ENCODE measurements around the gene SUPT5H.

SUPT5H gene

GRCh38 chr19:39515551-39516191, 70.3 kb downstream of the SUPT5H start:
- Histone ChIP-seq H3K9me3 (ENCODE audit: control insufficient read depth, low read length) (no peaks in the 10 kb centered on the region), H3K4me1 (ENCODE audit: control insufficient read depth, insufficient read depth, low read length, poor library complexity, severe bottlenecking) (peaks cover 5% of the 10 kb centered on the region), H3K36me3 (ENCODE audit: control insufficient read depth, insufficient read depth, low read length) (no peaks in the 10 kb centered on the region), H3K4me3 (ENCODE audit: extremely low read depth, insufficient read depth, low read length, poor library complexity, severe bottlenecking) (peak overlapping the region; percentile 53), H3K27ac (ENCODE audit: low read depth, low read length, severe bottlenecking) (no peak overlapping the region)
- WGBS, 2 experiments (ENCODE audit: insufficient coverage in 2 of 2): 2 to 4% methylated on average over 20 to 32 of the region's 44 CpGs

DNA sequence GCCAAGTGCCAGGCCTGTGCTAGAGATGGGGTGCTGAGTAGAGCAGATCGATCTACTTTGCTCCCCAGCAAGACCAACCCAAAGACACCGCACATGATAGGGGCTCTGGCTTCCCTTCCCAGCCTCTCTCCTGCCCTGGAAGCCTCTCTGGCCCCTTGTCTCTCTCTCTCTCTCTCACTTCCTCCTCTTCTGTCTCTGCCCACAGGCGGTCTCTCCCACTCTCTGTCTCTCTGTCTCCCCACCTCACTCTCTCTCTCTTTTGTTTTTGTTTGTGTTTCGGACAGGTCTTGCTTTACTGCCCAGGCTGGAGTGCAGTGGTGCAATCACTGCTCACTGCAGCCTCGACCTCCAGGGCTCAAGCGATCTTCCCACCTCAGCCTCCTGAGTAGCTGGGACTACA, 70.9 kb downstream of the SUPT5H start:
- 66 to 73% methylated on average over 5 to 6 of the region's 6 CpGs for WGBS, 2 experiments (ENCODE audit: insufficient coverage in 2 of 2)
- peak overlapping the region; percentile 53 for H3K4me3 ChIP-seq (ENCODE audit: extremely low read depth, insufficient read depth, low read length, poor library complexity, severe bottlenecking)

DNA sequence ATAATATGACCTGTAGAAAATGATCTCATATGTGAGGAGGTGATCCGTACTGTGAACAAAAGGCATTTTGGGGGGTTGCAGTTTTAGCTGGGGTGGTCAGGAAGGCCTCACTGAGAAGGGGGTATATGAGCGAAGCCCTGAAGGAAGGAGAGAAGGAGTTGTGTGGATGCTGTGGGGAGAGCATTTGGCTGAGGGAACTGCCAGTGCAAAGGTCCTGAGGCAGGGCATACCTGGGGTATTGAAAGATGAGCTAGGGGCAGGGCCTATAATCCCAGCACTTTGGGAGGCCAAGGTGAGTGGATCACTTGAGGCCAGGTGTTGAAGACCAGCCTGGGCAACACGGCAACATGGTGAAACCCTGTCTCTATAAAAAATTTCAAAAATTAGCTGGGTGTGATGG, 72.0 kb downstream of the SUPT5H start:
- Histone ChIP-seq H3K36me3 (ENCODE audit: control insufficient read depth, insufficient read depth, low read length) (no peaks in the 10 kb centered on the region), H3K27ac (ENCODE audit: low read depth, low read length, severe bottlenecking) (no peak overlapping the region), H3K4me1 (ENCODE audit: control insufficient read depth, insufficient read depth, low read length, poor library complexity, severe bottlenecking) (peaks cover 5% of the 10 kb centered on the region), H3K4me3 (ENCODE audit: extremely low read depth, insufficient read depth, low read length, poor library complexity, severe bottlenecking) (no peak overlapping the region), H3K9me3 (ENCODE audit: control insufficient read depth, low read length) (no peaks in the 10 kb centered on the region)
- 63 to 81% methylated on average over 2 to 3 of the region's 3 CpGs for WGBS, 2 experiments (ENCODE audit: insufficient coverage in 2 of 2)

More for the DNA sequence above, 70.9 kb downstream of the SUPT5H start:
- H3K4me1 ChIP-seq (ENCODE audit: control insufficient read depth, insufficient read depth, low read length, poor library complexity, severe bottlenecking): peaks cover 5% of the 10 kb centered on the region
- H3K36me3 ChIP-seq (ENCODE audit: control insufficient read depth, insufficient read depth, low read length): no peaks in the 10 kb centered on the region
- no peaks in the 10 kb centered on the region for H3K9me3 ChIP-seq (ENCODE audit: control insufficient read depth, low read length)
- no peak overlapping the region for H3K27ac ChIP-seq (ENCODE audit: low read depth, low read length, severe bottlenecking)

- no peaks in the 10 kb centered on the region for H3K36me3 ChIP-seq (ENCODE audit: control insufficient read depth, insufficient read depth, low read length)
- H3K9me3 ChIP-seq (ENCODE audit: control insufficient read depth, low read length): no peaks in the 10 kb centered on the region
- 55% methylated on average over 3 of the region's 5 CpGs; no CpG with 5 or more reads in 1 of the 2 experiments for WGBS, 2 experiments (ENCODE audit: insufficient coverage in 2 of 2)
- H3K4me1 ChIP-seq (ENCODE audit: control insufficient read depth, insufficient read depth, low read length, poor library complexity, severe bottlenecking): peaks cover 5% of the 10 kb centered on the region
- H3K27ac ChIP-seq (ENCODE audit: low read depth, low read length, severe bottlenecking): peak overlapping the region; percentile 2
- H3K4me3 ChIP-seq (ENCODE audit: extremely low read depth, insufficient read depth, low read length, poor library complexity, severe bottlenecking): no peak overlapping the region
These were observed 73.1 kb downstream of the SUPT5H start for GRCh38 chr19:39518458-39518857.

GRCh38 chr19:39518975-39519374, 73.6 kb downstream of the SUPT5H start:
- H3K36me3 ChIP-seq (ENCODE audit: control insufficient read depth, insufficient read depth, low read length): no peaks in the 10 kb centered on the region
- no peaks in the 10 kb centered on the region for H3K9me3 ChIP-seq (ENCODE audit: control insufficient read depth, low read length)
- no peak overlapping the region for H3K4me3 ChIP-seq (ENCODE audit: extremely low read depth, insufficient read depth, low read length, poor library complexity, severe bottlenecking)
- H3K4me1 ChIP-seq (ENCODE audit: control insufficient read depth, insufficient read depth, low read length, poor library complexity, severe bottlenecking): peaks cover 5% of the 10 kb centered on the region
- 39 to 47% methylated on average over 6 to 8 of the region's 9 CpGs for WGBS, 2 experiments (ENCODE audit: insufficient coverage in 2 of 2)
- peak overlapping the region; percentile 2 for H3K27ac ChIP-seq (ENCODE audit: low read depth, low read length, severe bottlenecking)

DNA sequence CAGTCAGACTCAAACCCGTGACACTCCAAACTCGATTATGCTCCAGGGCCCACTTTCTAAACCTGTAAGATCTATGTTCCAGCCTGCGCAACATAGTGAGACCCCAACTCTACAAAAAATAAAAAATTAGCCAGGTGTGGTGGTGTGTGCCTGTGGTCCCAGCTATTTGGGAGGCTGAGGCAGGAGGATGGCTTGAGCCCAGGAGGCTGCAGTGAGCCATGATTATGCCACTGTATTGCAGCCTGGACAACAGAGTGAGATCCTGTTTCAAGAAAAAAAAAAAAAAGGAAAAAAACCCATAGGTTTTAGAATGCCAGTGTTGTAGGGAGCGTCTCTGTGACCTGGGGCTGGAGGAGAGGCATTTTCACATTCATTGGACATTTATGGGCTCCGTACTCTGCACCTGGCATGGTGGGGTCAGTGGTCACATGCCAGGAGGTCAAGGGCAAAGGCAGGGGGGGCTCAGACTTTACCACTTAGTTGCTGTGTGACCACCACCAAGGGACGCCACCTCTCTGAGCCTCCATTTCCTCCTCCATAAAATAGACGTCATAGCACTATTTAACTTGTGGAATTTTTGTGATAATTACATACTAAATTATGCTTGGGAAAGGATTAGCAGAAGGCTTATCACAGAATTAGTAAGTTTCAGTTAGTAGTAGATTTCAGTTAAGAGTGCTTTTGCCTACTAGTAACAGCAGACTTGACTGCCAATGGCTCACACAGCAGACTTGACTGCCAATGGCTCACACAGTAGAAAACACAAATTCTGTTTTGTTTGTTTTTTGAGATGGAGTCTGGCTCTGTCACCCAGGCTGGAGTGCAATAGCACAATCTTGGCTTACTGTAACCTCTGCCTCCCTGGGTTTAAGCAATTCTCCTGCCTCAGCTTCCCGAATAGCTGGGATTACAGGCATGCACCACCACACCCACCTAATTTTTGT, 75.4 kb downstream of the SUPT5H start:
- no peak overlapping the region for H3K27ac ChIP-seq (ENCODE audit: low read depth, low read length, severe bottlenecking)
- H3K4me3 ChIP-seq (ENCODE audit: extremely low read depth, insufficient read depth, low read length, poor library complexity, severe bottlenecking): no peak overlapping the region
- peaks cover 6% of the 10 kb centered on the region for H3K36me3 ChIP-seq (ENCODE audit: control insufficient read depth, insufficient read depth, low read length)
- H3K4me1 ChIP-seq (ENCODE audit: control insufficient read depth, insufficient read depth, low read length, poor library complexity, severe bottlenecking): peaks cover 5% of the 10 kb centered on the region
- H3K9me3 ChIP-seq (ENCODE audit: control insufficient read depth, low read length): no peaks in the 10 kb centered on the region
- WGBS, 2 experiments (ENCODE audit: insufficient coverage in 2 of 2): 88 to 98% methylated on average over 3 to 4 of the region's 8 CpGs

GRCh38 chr19:39524495-39524894, 79.1 kb downstream of the SUPT5H start:
- Histone ChIP-seq H3K36me3 (ENCODE audit: control insufficient read depth, insufficient read depth, low read length) (peaks cover 6% of the 10 kb centered on the region), H3K27ac (ENCODE audit: low read depth, low read length, severe bottlenecking) (no peak overlapping the region), H3K4me3 (ENCODE audit: extremely low read depth, insufficient read depth, low read length, poor library complexity, severe bottlenecking) (no peak overlapping the region), H3K9me3 (ENCODE audit: control insufficient read depth, low read length) (no peaks in the 10 kb centered on the region), H3K4me1 (ENCODE audit: control insufficient read depth, insufficient read depth, low read length, poor library complexity, severe bottlenecking) (no peaks in the 10 kb centered on the region)
- 95 to 97% methylated on average over 7 of the region's 8 CpGs for WGBS, 2 experiments (ENCODE audit: insufficient coverage in 2 of 2)

DNA sequence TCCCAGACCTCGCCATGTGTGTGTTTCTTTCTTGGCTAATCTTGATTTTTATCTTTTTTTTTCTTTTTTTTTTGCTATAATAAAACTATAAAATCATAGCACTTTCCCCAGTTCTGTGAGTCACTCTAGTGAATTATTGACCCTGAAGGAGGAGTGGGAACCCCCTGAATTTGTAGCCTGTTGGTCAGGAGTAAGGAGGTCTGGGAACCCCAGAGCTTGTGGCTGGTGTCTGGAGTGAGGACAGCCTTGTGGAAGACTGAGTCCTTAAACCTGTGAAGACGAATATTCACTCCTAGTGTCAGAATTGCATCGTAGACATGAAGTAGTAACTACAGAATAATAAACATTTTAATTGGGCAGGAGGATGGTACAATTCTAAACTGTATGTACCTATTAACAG, 79.8 kb downstream of the SUPT5H start:
- Histone ChIP-seq H3K4me3 (ENCODE audit: extremely low read depth, insufficient read depth, low read length, poor library complexity, severe bottlenecking) (no peak overlapping the region), H3K4me1 (ENCODE audit: control insufficient read depth, insufficient read depth, low read length, poor library complexity, severe bottlenecking) (no peaks in the 10 kb centered on the region), H3K9me3 (ENCODE audit: control insufficient read depth, low read length) (no peaks in the 10 kb centered on the region), H3K36me3 (ENCODE audit: control insufficient read depth, insufficient read depth, low read length) (peaks cover 6% of the 10 kb centered on the region), H3K27ac (ENCODE audit: low read depth, low read length, severe bottlenecking) (no peak overlapping the region)
- WGBS, 2 experiments (ENCODE audit: insufficient coverage in 2 of 2): 100% methylated on average over 1 of the region's 3 CpGs; no CpG with 5 or more reads in 1 of the 2 experiments
